Chondrocyte (in vitro differentiated cells): ENCODE data around the gene AFG1L. TPM values are rescaled to one million over a fixed set of nuclear protein-coding genes. Genes with fewer than 3 reads are reported as not detected.
A peak's percentile ranks its signal among the peaks of the same experiment; 100 is the strongest.

Experiments
- DNase-seq: peaks from one replicate; pipeline ENCODE4 v3.0.0; 2021; ENCODE audit warnings: mixed read lengths, low spot score
- H3K27ac Mint-ChIP-seq: one replicate; pipeline ENCODE4 v1.8.0; 2021; ENCODE audit warnings: mild to moderate bottlenecking, moderate library complexity, mixed read lengths; ENCODE audit not compliant: unreplicated experiment
- H3K27me3 Mint-ChIP-seq: 2 replicates; pipeline ENCODE4 v1.8.0; 2021; ENCODE audit warnings: low read depth, mixed read lengths
- H3K36me3 Mint-ChIP-seq: 2 replicates; pipeline ENCODE4 v1.8.0; 2021; ENCODE audit warnings: low read depth, mixed read lengths
- H3K4me1 Mint-ChIP-seq: 2 replicates; pipeline ENCODE4 v1.8.0; 2021; ENCODE audit warnings: low read depth, mild to moderate bottlenecking, mixed read lengths
- H3K4me3 Mint-ChIP-seq: one replicate; pipeline ENCODE4 v1.8.0; 2021; ENCODE audit warnings: mild to moderate bottlenecking, moderate library complexity, mixed read lengths; ENCODE audit not compliant: unreplicated experiment
- H3K9me3 Mint-ChIP-seq: 2 replicates; pipeline ENCODE4 v1.8.0; 2021; ENCODE audit warnings: low read depth, mixed read lengths
- total RNA-seq: library from RNA; stranded (reverse); gene quantifications from 3 replicates; pipeline ENCODE4 v1.2.1, GENCODE V29; 2021
- TF ChIP-seq, protein P1 (sequence below): fragments of 200-600 bp; sonication (generic); IDR thresholded peaks from 2 replicates; pipeline ENCODE4 v1.5.0; 2021; ENCODE audit warnings: antibody characterized with exemption, mild to moderate bottlenecking, moderate library complexity

Gene AFG1L
- total RNA-seq, 1 donor from 2014 or later, result 5.9 TPM

DNA sequence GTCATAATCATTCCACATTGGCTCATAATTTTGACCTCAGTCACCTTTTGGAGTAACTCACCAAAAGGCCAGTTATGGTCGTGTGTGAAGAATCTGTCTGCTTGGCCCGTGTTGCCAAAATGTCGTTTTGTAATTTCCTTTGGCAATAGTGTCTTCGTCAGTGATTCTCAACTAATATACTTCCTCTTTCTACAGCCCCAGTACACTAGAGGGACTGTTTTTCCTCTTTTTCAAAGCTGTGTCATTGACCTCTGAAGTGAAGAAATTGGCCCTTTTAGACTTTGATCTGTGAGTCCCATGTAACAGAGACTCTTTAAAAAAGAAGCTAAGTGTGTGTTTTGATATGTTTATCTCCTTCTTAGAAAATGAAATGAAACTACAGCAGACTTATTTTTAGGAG is 271.0 kb downstream of the AFG1L start:
- H3K36me3 Mint-ChIP-seq, result peaks cover 10% of the 10 kb centered on the region
- peak overlapping the region; percentile 92 for H3K27ac Mint-ChIP-seq
- TF ChIP-seq, protein P1, sequence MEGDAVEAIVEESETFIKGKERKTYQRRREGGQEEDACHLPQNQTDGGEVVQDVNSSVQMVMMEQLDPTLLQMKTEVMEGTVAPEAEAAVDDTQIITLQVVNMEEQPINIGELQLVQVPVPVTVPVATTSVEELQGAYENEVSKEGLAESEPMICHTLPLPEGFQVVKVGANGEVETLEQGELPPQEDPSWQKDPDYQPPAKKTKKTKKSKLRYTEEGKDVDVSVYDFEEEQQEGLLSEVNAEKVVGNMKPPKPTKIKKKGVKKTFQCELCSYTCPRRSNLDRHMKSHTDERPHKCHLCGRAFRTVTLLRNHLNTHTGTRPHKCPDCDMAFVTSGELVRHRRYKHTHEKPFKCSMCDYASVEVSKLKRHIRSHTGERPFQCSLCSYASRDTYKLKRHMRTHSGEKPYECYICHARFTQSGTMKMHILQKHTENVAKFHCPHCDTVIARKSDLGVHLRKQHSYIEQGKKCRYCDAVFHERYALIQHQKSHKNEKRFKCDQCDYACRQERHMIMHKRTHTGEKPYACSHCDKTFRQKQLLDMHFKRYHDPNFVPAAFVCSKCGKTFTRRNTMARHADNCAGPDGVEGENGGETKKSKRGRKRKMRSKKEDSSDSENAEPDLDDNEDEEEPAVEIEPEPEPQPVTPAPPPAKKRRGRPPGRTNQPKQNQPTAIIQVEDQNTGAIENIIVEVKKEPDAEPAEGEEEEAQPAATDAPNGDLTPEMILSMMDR, result peak; percentile 63
- H3K4me1 Mint-ChIP-seq, result peaks cover 58% of the 10 kb centered on the region
- no peaks in the 10 kb centered on the region for H3K27me3 Mint-ChIP-seq
- H3K4me3 Mint-ChIP-seq, result peak overlapping the region; percentile 39
- no peak for DNase-seq
- no peaks in the 10 kb centered on the region for H3K9me3 Mint-ChIP-seq

DNA sequence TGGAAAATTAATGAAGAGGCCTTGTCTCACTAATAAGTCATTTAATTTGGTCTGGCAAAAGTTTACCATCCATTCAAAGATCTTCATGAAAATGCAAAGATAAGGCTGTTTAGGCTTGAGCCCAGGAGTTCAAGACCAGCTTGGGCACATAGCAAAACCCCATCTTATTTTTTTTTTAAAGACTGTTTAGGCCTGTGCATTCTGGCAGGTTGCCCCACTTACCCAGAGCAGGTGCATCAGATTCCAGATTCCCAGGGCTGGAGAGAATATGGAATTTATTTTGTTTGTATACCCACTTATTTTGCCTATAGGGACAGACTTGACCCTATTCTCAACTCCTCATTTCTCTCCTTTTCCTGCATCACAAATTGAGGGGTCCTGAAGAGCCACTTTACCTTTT is 271.6 kb downstream of the AFG1L start:
- no peaks in the 10 kb centered on the region for H3K27me3 Mint-ChIP-seq
- H3K27ac Mint-ChIP-seq, result peak overlapping the region; percentile 92
- H3K4me1 Mint-ChIP-seq, result peaks cover 58% of the 10 kb centered on the region
- H3K4me3 Mint-ChIP-seq, result peak overlapping the region; percentile 39
- peaks cover 14% of the 10 kb centered on the region for H3K36me3 Mint-ChIP-seq
- no peak for DNase-seq
- TF ChIP-seq, protein P1, result no peak
- H3K9me3 Mint-ChIP-seq, result no peaks in the 10 kb centered on the region

DNA sequence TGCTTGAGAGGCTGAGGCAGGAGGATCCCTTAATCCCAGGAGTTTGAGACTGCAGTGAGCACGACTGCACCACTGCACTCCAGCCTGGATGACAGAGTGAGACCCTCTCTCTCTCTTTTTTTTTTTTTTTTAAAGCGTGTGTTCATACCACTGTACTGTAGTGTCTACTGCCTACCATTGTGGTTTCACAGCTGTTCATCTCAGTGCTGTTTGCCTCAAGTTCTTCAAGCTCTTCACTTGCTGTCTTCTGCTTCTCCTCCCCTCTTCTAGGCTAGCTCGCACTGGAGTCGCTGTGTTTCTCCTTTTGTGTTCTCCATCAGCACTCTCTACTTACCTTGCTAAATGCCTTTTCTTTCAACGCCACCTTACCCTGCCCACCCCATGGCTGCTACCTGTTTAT is 273.2 kb downstream of the AFG1L start:
- no peaks in the 10 kb centered on the region for H3K9me3 Mint-ChIP-seq
- no peak overlapping the region for H3K27ac Mint-ChIP-seq
- H3K4me1 Mint-ChIP-seq, result peaks cover 52% of the 10 kb centered on the region
- no peak overlapping the region for H3K4me3 Mint-ChIP-seq
- H3K36me3 Mint-ChIP-seq, result peaks cover 15% of the 10 kb centered on the region
- no peaks in the 10 kb centered on the region for H3K27me3 Mint-ChIP-seq
- DNase-seq, result no peak
- TF ChIP-seq, protein P1, result no peak

DNA sequence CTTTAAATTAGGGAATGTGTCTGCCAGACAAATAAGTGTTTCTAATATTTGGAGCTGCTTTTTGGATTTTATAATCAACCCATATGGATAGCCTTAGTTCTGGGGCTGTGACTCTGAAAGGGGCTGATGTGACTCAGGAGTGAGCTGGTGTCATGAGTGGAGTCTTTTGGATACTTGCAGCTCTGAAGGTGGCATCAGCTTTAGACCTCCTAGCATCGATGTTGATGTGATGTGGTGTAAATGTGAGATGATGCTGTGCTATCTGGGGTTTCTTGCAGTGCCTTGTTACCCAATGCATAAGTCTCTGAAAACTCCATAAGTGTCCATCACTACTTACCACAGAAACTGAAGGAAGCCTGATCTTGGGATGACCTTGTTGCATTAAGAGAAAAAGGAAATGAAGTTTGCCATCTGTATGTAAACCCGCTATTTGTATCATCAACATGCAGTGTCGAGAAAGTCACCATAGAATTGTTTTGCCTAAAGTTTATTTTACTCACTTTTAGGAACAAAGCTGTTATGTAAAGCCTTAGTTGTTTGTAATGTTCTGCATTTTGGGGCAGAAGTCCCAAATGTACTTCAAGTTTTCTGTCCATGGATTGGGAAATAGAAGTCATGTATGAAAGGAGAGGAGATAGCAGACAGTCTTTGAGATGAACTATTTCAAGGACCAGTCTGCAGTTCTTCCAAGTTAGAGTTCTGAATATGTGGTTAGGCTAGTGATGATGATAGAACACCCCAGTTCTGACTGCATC is 273.9 kb downstream of the AFG1L start:
- Mint-ChIP-seq H3K36me3 (peaks cover 15% of the 10 kb centered on the region), H3K4me1 (peaks cover 48% of the 10 kb centered on the region), H3K27me3 (no peaks in the 10 kb centered on the region), H3K9me3 (no peaks in the 10 kb centered on the region), H3K4me3 (no peak overlapping the region), H3K27ac (no peak overlapping the region)
- no peak for DNase-seq
- TF ChIP-seq, protein P1, result no peak

DNA sequence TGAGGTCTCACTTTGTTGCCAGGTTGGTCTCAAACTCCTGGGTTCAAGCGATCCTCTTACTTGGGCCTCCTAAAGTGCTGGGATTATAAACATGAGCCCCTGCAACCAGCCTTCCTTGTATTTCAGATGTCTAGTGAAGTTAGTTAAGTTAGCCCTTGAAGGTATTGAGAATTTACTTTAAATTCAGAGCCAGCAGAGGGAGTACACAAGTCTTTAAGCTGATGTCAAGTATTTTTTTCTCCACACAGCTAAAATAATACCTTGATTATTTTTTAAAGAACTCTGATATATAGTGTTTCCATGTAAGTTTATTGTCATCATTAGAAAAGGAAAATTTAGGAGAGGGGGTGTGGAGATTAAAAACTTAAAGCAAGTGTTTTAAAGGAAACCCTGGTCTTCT is 275.7 kb downstream of the AFG1L start:
- H3K9me3 Mint-ChIP-seq, result no peaks in the 10 kb centered on the region
- peaks cover 41% of the 10 kb centered on the region for H3K4me1 Mint-ChIP-seq
- H3K4me3 Mint-ChIP-seq, result no peak overlapping the region

More for the DNA sequence above, 275.7 kb downstream of the AFG1L start:
- Mint-ChIP-seq H3K36me3 (peaks cover 15% of the 10 kb centered on the region), H3K27me3 (no peaks in the 10 kb centered on the region), H3K27ac (no peak overlapping the region)
- TF ChIP-seq, protein P1, result peak; percentile 71
- no peak for DNase-seq
